Choroid plexus epithelial cell (primary cell): ENCODE results near the gene STK11IP.
A peak's percentile ranks its signal among the peaks of the same experiment; 100 is the strongest.

Experiments used
- DNase-seq: peaks from one replicate; pipeline ENCODE4 v3.0.0-alpha.2; 2010; ENCODE audit warnings: low read depth
- H3K4me3 ChIP-seq: 2 replicates; pipeline ENCODE4 v1.5.1; 2011; ENCODE audit warnings: low read depth, mild to moderate bottlenecking, control low read depth, low read length, moderate library complexity
- CTCF ChIP-seq: conservative IDR thresholded peaks from 2 replicates; pipeline ENCODE4 v1.5.1; 2011; ENCODE audit warnings: low read depth, mild to moderate bottlenecking, control low read depth, inconsistent platforms, low read length, moderate library complexity

The STK11IP gene

GRCh38 chr2:219597552-219598307 lies at the start of gene STK11IP:
STK11IP (plus strand) TSS chr2:219597857; CDS start chr2:219598120, 263 bp downstream.
- H3K4me3 ChIP-seq, result peak within 1 kb of the TSS; percentile 91
- TF ChIP-seq CTCF, result no peak
- DNase-seq, result peak; percentile 98

GRCh38 chr2:219548990-219549389 lies 48.7 kb upstream of the STK11IP start:
- no peak for DNase-seq
- no peak for TF ChIP-seq CTCF
- no peak overlapping the region for H3K4me3 ChIP-seq

GRCh38 chr2:219549619-219550018 lies 48.0 kb upstream of the STK11IP start:
- no peak for TF ChIP-seq CTCF

GRCh38 chr2:219551441-219552381 lies 45.9 kb upstream of the STK11IP start:
- DNase-seq, result peak; percentile 20
- peak overlapping the region; percentile 69 for H3K4me3 ChIP-seq
- TF ChIP-seq CTCF, result no peak

More at GRCh38 chr2:219549619-219550018, 48.0 kb upstream of the STK11IP start:
- no peak overlapping the region for H3K4me3 ChIP-seq
- no peak for DNase-seq

- TF ChIP-seq CTCF, result no peak
- peak; percentile 77 for DNase-seq
- peak overlapping the region; percentile 69 for H3K4me3 ChIP-seq
Measured at GRCh38 chr2:219552382-219553167, 45.1 kb upstream of the STK11IP start.

- DNase-seq, result no peak
- H3K4me3 ChIP-seq, result no peak overlapping the region
- no peak for TF ChIP-seq CTCF
Measured at GRCh38 chr2:219553168-219553417, 44.6 kb upstream of the STK11IP start.
